ENCODE data around the gene KCNE3. TPM values are rescaled to one million over a fixed set of nuclear protein-coding genes. Genes with fewer than 3 reads are reported as not detected.
"Not testable (repeated sequence)": the region's sequence is repeated elsewhere in the genome, so short reads cannot be mapped to it uniquely, and the experiment has no call there.

The KCNE3 gene
- total and polyA plus RNA-seq, 8 donors = 3.6 to 35.1 (median 10.6) TPM

DNA sequence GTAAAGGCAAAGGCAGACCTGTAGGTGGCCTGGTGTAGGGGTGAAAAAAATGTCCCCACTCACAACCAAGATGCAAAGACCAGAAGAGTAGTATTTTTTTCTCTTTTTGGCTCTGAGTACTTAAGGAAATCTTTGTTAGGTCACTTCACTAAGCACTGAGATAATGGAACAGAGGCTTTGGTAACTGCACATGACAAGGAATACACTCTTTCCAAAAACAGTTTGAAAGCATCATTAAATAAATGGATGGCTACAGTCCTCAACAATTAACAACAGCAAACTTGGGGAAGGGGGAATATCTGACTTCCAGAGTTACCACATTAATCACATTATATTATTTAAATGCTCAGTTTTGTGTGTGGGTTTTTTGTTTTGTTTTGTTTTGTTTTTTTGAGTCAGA is 42.2 kb downstream of the KCNE3 start:
- Histone ChIP-seq H3K27me3 (no peaks in the 10 kb centered on the region), H3K27ac (no peak overlapping the region), H3K36me3 (no peaks in the 10 kb centered on the region), H3K4me3 (no peak overlapping the region), H3K4me1 (no peaks in the 10 kb centered on the region), H3K9me3 (peaks cover 0 to 15% (median 4%) of the 10 kb centered on the region in 4 donors)
- intact Hi-C loops (cut with DNase I; ENCODE audit: low total_unique reads) = no loop called here
- DNase-seq = no peak
- TF ChIP-seq, protein P1, sequence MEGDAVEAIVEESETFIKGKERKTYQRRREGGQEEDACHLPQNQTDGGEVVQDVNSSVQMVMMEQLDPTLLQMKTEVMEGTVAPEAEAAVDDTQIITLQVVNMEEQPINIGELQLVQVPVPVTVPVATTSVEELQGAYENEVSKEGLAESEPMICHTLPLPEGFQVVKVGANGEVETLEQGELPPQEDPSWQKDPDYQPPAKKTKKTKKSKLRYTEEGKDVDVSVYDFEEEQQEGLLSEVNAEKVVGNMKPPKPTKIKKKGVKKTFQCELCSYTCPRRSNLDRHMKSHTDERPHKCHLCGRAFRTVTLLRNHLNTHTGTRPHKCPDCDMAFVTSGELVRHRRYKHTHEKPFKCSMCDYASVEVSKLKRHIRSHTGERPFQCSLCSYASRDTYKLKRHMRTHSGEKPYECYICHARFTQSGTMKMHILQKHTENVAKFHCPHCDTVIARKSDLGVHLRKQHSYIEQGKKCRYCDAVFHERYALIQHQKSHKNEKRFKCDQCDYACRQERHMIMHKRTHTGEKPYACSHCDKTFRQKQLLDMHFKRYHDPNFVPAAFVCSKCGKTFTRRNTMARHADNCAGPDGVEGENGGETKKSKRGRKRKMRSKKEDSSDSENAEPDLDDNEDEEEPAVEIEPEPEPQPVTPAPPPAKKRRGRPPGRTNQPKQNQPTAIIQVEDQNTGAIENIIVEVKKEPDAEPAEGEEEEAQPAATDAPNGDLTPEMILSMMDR (IDR thresholded peaks at IDR 0.05) = no peak
- TF ChIP-seq EP300 (IDR thresholded peaks at IDR 0.05) = no peak
- no peak for TF ChIP-seq POLR2AphosphoS5 (IDR thresholded peaks at IDR 0.05)
- TF ChIP-seq POLR2A (IDR thresholded peaks at IDR 0.05) = no peak

DNA sequence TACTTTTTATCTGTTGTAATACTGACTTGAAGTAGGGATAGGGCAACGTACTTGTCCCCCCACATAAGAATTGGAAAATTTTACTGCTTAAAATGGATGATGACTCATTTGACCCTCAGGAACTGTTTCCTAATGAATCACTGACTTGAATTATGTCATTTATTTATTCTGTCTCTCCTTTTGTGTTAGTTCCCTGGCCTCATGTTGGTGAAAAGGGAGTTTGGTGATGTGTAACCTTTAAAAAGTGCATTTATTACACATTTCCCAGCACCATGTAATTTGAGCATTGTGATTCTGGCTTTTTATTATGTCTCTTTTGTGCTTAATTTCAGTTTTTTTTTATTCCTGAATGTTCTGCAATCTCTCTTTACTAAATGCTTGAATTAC is 48.8 kb downstream of the KCNE3 start:
- intact Hi-C loops (cut with DNase I; ENCODE audit: low total_unique reads) = no loop called here
- Histone ChIP-seq H3K9me3 (no peaks in the 10 kb centered on the region), H3K27ac (peak overlapping the region in 1 of 5 donors; percentile 65), H3K36me3 (no peaks in the 10 kb centered on the region), H3K27me3 (peaks cover 0 to 9% (median 0%) of the 10 kb centered on the region in 3 donors), H3K4me3 (no peak overlapping the region), H3K4me1 (peaks cover 0 to 16% (median 10%) of the 10 kb centered on the region in 4 donors)
- 43 to 76% (median 57%) methylated on average over 1 of the region's 1 CpG for WGBS, 5 donors
- peak in 1 of 2 donors; percentile 41 for DNase-seq
- peak in 1 of 3 donors; percentile 22 for TF ChIP-seq POLR2AphosphoS5 (IDR thresholded peaks at IDR 0.05)
- TF ChIP-seq EP300 (IDR thresholded peaks at IDR 0.05) = no peak
- TF ChIP-seq, protein P1 (IDR thresholded peaks at IDR 0.05) = no peak
- no peak for TF ChIP-seq POLR2A (IDR thresholded peaks at IDR 0.05)

DNA sequence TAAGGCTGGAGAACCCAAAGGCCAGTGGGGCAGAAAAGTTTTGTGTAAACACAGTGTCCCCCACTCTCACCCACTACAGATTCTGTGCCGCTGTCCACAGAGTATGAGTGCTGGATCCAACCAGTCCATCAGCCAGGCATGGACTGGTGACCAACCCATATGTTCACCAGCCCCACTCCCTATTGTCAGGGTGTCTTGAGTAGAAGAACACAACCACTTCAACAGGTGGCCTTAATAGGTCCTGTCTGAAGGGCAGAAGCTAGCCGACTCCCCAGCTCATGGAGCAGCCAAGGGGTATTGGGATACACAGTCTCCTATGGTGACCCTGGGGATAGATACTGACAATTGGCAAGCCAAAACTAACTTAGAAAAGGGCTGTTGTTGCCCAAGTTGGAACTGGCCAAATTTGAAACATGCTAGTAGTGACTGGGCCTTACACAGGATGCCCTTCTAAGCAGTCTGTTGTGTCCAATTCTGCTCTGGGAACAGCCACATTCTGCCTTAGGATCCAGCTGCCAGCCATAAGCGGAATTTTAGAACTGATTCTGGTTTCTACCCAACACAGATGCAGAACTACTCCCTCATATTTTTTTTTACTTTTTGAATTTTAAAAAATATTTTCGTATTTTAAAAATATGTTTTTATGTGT is 49.4 kb downstream of the KCNE3 start:
- DNase-seq = peak in 1 of 2 donors; percentile 26
- 87 to 93% (median 90%) methylated on average over 4 of the region's 4 CpGs for WGBS, 5 donors
- intact Hi-C loops (cut with DNase I; ENCODE audit: low total_unique reads) = no loop called here

DNA sequence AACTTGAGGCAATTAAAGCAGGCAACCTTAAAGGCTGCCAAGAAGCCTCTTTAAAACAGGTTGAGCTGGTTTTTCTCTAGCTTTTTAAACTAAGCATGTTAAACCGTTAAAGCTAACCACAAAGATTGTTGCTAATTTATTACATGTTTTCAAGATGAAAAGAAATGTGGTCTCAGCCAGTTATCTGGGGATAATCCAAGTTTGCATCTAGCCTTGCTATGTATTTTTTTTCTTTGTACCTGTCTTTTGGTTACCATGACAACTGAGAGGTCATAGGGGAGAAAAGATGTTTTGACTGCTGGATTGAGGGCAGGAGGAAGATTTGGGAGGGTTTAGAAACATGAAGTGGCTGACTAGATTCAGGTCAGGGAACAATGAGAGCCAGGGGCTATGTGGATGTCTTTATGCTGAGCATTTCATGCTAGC is 50.0 kb downstream of the KCNE3 start:
- Histone ChIP-seq H3K36me3 (no peaks in the 10 kb centered on the region), H3K27me3 (peaks cover 0 to 9% (median 0%) of the 10 kb centered on the region in 3 donors), H3K4me1 (peaks cover 0 to 16% (median 10%) of the 10 kb centered on the region in 4 donors), H3K4me3 (no peak overlapping the region), H3K27ac (peak overlapping the region in 2 of 5 donors; percentile 40 to 65), H3K9me3 (no peaks in the 10 kb centered on the region)
- intact Hi-C loops (cut with DNase I; ENCODE audit: low total_unique reads) = no loop called here
- DNase-seq = peak in 1 of 2 donors; percentile 72
- WGBS, 5 donors = 7 to 26% (median 14%) methylated on average over 1 of the region's 1 CpG
- TF ChIP-seq EP300 (IDR thresholded peaks at IDR 0.05) = no peak
- TF ChIP-seq, protein P1 (IDR thresholded peaks at IDR 0.05) = no peak
- no peak for TF ChIP-seq POLR2A (IDR thresholded peaks at IDR 0.05)
- no peak for TF ChIP-seq POLR2AphosphoS5 (IDR thresholded peaks at IDR 0.05)

More for the DNA sequence above, 49.4 kb downstream of the KCNE3 start:
- H3K36me3 ChIP-seq = no peaks in the 10 kb centered on the region
- peaks cover 0 to 9% (median 0%) of the 10 kb centered on the region in 3 donors for H3K27me3 ChIP-seq
- H3K4me1 ChIP-seq = peaks cover 0 to 16% (median 10%) of the 10 kb centered on the region in 4 donors
- H3K9me3 ChIP-seq = no peaks in the 10 kb centered on the region
- TF ChIP-seq, protein P1 (IDR thresholded peaks at IDR 0.05) = no peak
- TF ChIP-seq EP300 (IDR thresholded peaks at IDR 0.05) = no peak
- TF ChIP-seq POLR2AphosphoS5 (IDR thresholded peaks at IDR 0.05) = no peak
- TF ChIP-seq POLR2A (IDR thresholded peaks at IDR 0.05) = no peak
- H3K4me3 ChIP-seq = no peak overlapping the region
- H3K27ac ChIP-seq = peak overlapping the region in 2 of 5 donors; percentile 40 to 65

DNA sequence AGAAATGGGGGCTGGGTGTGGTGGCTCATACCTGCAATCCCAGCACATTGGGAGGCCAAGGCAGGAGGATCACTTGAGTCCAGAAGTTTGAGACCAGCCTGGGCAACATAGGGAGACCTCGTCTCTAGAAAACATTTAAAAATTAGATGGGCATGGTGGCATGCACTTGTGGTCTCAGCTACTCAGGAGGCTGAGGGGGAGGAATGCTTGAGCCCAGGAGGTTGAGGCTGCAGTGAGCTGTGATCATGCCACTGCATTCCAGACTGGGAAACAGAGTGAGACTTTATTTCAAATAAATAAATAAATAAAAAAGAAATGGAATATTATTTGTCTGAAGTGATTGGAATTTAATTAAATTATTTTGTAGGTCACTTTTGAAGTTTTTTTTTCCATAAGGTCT is 50.4 kb downstream of the KCNE3 start:
- 33 to 54% (median 44%) methylated on average over 1 of the region's 1 CpG for WGBS, 5 donors

More for the DNA sequence above, 50.4 kb downstream of the KCNE3 start:
- H3K27me3 ChIP-seq; H3K4me3 ChIP-seq; H3K36me3 ChIP-seq; intact Hi-C loops (cut with DNase I; ENCODE audit: low total_unique reads); H3K9me3 ChIP-seq; H3K27ac ChIP-seq; DNase-seq: not testable (repeated sequence)
- peaks cover 0 to 16% (median 10%) of the 10 kb centered on the region in 4 donors for H3K4me1 ChIP-seq
